GM19324 (cell line): ENCODE measurements around the gene RPS6KA2.
"Not testable (repeated sequence)": the region's sequence is repeated elsewhere in the genome, so short reads cannot be mapped to it uniquely, and the experiment has no call there.

ENCODE experiments used
- ATAC-seq: cut with Tn5 transposase; IDR thresholded peaks from one replicate; pipeline ENCODE4 v1.9.1; 2021; ENCODE audit warnings: mild to moderate bottlenecking, moderate library complexity; ENCODE audit not compliant: unreplicated experiment, low FRiP score

Gene RPS6KA2

GRCh38 chr6:166412911-166413384 lies 214.1 kb downstream of the RPS6KA2 start:
- ATAC-seq: no peak

DNA sequence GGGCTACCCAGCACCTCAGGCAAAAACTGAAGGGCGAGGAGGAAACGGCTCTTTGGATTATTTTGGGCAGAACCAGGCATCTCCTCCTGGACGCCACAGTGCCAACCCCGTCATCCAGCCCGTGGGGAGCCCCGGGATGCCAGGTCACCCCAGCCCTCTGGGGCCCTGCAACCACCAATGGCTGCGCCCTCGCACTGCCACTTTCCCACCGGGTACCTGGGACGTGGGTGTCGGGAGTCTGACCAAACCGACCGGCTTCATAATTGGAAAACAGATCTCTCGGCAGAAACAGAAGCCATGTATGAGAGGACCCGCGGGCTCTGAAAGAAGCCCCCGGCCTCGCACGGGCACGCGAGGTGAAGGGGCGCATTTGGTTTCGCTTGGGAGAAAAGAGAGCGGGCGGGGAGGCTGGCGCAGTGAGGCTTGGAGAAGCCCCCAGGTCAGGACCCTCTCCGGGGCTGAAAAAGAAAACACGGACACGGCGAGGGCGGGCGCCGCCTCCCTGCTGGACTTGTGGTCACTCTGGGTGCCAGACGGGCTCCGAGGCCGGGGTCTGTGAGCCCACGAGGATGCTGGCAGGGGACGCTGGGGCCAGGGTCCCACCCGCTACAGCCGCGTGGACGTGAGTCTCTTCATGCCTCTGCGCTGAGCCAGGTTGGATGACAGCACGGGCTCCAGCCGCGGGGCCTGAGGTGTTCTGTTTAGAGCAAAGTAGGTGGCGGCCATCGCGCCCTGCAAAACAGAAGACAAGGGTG lies 214.7 kb downstream of the RPS6KA2 start:
- no peak for ATAC-seq

GRCh38 chr6:166411721-166412151 lies 215.3 kb downstream of the RPS6KA2 start:
- ATAC-seq: no peak

DNA sequence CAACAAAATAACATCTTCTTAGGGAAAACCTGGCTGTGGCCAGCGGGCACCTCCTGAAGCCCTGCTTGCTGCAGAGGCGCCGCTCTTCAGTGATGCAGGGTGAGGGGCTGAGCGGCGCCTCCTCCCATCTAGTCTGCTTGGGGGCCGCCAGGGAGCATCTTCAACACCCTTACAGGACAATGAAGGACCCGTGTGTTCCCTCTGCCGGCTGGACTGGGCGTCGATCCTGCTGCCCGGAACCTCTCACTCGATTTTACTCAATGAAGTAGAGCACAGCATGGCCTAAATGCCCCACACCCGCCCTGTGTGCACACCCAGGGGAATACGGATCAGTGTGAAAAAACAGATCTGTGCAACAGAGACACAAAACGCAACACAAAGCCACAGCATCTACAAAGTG lies 215.8 kb downstream of the RPS6KA2 start:
- ATAC-seq: no peak

DNA sequence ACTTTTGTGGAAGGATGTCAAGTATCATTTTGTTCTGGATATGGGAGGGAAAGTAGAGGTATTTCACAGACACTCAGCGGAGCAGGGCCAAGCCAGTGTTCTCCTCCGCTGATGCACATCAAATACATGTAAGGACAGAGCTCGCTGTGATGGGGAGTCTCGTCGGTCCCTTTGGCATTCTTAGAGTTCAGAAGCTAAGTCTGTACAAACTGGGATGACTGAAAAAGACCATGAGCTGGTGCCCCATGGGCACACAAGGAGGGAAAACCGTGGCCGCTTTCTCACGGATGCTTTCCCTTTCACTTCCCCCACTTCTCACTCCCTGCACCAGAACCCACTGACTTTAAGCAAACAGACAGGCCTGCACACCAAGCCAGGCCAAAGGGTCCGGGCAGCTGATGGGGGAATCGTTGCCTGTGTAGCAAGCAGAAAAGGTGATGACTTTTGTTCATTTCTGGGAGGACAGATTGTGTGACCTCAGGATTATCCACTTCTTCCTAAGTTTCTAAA lies 216.6 kb downstream of the RPS6KA2 start:
- no peak for ATAC-seq

- no peak for ATAC-seq
Observed at GRCh38 chr6:166408936-166409755, 217.9 kb downstream of the RPS6KA2 start.

- no peak for ATAC-seq
Observed at GRCh38 chr6:166406197-166406596, 220.9 kb downstream of the RPS6KA2 start.

DNA sequence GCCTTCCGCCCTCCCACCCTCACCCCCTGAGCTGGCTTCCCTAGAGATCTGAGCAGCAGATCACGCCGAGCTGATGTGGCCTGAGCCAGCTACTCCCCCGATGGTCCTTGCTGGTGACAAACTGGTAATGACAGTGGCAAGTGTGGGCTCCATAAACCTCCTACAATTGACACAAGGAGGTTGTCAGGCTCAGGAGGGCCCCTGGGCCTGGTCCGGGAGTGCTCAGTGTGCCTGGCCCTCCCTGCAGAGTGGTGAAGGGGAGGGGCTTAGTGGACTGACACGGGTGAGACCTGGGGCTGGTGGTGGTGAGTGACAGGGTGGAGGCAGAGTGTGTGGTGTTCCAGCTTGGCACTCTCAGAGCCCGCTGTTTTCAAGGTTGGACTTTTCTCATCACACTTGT lies 221.7 kb downstream of the RPS6KA2 start:
- ATAC-seq: no peak

DNA sequence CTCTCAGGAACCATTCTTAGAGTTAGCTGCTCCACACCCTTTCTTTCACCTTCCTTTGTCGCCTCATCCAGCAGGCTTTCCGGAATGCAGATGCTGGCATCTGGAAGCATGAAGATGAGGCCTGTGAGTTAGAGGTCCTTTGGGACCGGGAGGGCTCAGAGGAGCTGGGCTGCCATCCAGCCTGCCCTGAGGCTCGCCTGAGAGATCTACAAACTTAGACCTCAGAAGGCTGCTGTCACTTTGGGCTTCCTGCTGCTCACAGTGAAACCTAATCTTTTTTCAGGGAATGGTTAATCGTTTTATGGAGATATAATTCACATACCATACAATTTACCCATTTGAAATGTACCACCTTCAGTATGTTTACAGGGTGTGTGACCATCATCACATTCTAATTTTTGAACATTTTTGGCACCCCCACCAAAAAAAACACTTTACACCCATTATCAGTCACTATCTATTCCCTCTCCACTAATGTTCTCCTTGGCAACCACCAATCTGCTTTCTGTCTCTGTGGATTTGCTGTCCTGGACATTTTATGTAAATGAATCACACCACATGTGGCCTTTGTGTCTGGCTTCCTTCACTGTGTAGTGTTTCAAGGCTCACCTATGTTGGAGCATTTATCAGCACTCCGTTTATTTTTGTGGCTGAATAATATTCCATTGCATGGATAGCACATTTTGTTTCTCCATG lies 224.3 kb downstream of the RPS6KA2 start:
- ATAC-seq: no peak

- peak; percentile 59 for ATAC-seq
Observed at GRCh38 chr6:166400649-166401250, 226.3 kb downstream of the RPS6KA2 start.

- no peak for ATAC-seq
Observed at GRCh38 chr6:166400181-166400580, 226.9 kb downstream of the RPS6KA2 start.

DNA sequence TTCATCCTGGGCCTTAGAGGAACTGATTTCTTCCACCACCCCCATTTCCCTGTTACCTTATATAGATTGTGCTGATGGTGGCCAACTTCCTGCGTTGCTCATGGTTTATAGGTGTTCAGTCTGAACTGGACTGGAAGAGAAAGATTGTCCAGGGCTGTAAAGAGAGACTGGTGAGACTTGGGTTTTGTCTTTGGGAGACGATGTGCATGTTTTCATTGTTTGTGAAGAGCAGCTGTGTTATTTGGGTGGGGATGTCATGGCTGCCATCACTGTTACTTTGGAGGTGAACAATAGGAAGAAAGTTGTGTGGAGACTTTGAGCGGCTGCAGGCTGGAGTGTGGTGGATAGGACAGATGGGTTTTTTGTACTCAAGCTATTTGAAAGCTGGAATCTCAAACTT lies 228.7 kb downstream of the RPS6KA2 start:
- no peak for ATAC-seq

- no peak for ATAC-seq
Observed at GRCh38 chr6:166397849-166398248, 229.2 kb downstream of the RPS6KA2 start.

GRCh38 chr6:166395778-166396177 lies 231.3 kb downstream of the RPS6KA2 start:
- ATAC-seq: no peak

GRCh38 chr6:166395351-166395750 lies 231.7 kb downstream of the RPS6KA2 start:
- no peak for ATAC-seq

- no peak for ATAC-seq
Observed at GRCh38 chr6:166394036-166394892, 232.8 kb downstream of the RPS6KA2 start.

GRCh38 chr6:166393535-166393823 lies 233.6 kb downstream of the RPS6KA2 start:
- no peak for ATAC-seq

DNA sequence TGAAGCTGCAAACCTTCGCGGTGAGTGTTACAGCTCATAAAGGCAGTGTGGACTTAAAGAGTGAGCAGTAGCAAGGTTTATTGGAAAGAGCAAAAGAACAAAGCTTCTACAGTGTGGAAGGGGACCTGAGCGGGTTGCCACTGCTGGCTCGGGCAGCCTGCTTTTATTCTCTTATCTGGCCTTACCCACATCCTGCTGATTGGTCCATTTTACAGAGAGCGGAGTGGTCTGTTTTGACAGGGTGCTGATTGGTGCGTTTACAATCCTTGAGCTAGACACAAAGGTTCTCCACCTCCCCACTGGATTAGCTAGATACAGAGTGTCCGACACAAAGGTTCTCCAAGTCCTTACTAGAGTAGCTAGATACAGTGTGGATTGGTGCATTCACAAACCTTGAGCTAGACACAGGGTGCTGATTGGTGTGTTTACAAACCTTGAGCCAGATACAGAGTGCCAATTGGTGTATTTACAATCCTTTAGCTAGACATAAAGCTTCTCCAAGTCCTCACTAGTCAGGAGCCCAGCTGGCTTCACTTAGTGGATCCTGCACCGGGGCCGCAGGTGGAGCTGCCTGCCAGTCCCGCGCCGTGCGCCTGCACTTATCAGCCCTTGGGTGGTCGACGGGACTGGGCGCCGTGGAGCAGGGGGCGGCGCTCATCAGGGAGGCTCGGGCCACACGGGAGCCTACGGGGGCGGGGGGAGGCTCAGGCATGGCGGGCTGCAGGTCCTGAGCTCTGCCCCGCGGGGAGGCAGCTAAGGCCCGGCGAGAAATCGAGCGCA lies 234.1 kb downstream of the RPS6KA2 start:
- not testable (repeated sequence) for ATAC-seq

DNA sequence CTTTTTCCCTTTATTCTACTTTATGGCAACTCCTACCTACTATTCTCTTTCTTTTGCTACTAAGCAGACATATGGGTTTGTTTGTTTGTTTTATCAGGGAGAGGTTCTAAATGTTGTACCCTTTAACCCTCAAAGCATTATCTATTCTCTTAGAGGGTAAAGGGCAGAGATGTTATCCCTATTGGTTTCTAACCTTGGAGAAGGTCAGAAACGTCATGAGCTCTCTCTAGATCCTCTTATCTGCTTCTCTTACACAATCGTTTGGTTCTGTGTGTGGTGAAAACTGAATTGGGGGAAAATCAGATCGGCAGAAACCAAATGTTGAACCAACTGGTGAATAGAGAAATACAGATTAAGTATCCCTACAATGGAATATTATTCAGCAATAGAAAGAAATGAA lies 237.9 kb downstream of the RPS6KA2 start:
- ATAC-seq: no peak
